ENCODE data around the gene PADI1.

GRCh38 chr1:17258116-17258757, 53.3 kb downstream of the PADI1 start:
- TF ChIP-seq POLR2A (IDR thresholded peaks at IDR 0.05) (no peak), CTCF (IDR thresholded peaks at IDR 0.05 in 8 of 11, conservative IDR thresholded peaks at IDR 0.05 in 3 of 11) (no peak)

Measured in spleen (tissue), 7 donors.